GM12878 (cell line): Measurements from ENCODE around the gene IRF7.

Experiments
- EP300 ChIP-seq, 2 experiments: fragments of 150-350 bp in 1 of 2; IDR thresholded peaks; 2 replicates each; pipeline ENCODE4 v1.6.1; 2011 to 2012; ENCODE audit warnings: low read depth in 2 of 2, low read length in 2 of 2, borderline replicate concordance in 1 of 2, improper control_type of control experiment in 1 of 2, inconsistent platforms in 1 of 2; ENCODE audit not compliant: control insufficient read depth in 1 of 2
- EZH2 ChIP-seq: IDR thresholded peaks from 2 replicates; pipeline ENCODE4 v1.6.1; 2012; ENCODE audit warnings: low read depth, mild to moderate bottlenecking, control low read depth, inconsistent platforms, low read length, borderline replicate concordance; ENCODE audit not compliant: control insufficient read depth
- MAX ChIP-seq: IDR thresholded peaks from 2 replicates; pipeline ENCODE4 v1.6.1; 2012; ENCODE audit warnings: low read depth, low read length, improper control_type of control experiment
- NRF1 ChIP-seq: conservative IDR thresholded peaks from 2 replicates; pipeline ENCODE4 v1.6.1; 2011; ENCODE audit warnings: mild to moderate bottlenecking, low read depth, low read length, improper control_type of control experiment
- POLR2AphosphoS5 ChIP-seq: IDR thresholded peaks from 2 replicates; pipeline ENCODE4 v1.6.1; 2011; ENCODE audit warnings: mild to moderate bottlenecking, low read length, inconsistent platforms
- TCF12 ChIP-seq: IDR thresholded peaks from 2 replicates; pipeline ENCODE4 v1.6.1; 2011; ENCODE audit warnings: low read depth, mild to moderate bottlenecking, low read length
- TF ChIP-seq, protein P1 (sequence below): fragments of 450-650 bp; IDR thresholded peaks from 2 replicates; pipeline ENCODE4 v1.6.1; 2016; ENCODE audit warnings: mild to moderate bottlenecking
- TF ChIP-seq, protein P2 (sequence below), 3 experiments: IDR thresholded peaks in 2 of 3; conservative IDR thresholded peaks in 1 of 3; 2 replicates each; pipeline ENCODE4 v1.5.1; 2011; ENCODE audit warnings: low read depth in 3 of 3, low read length in 3 of 3, mild to moderate bottlenecking in 3 of 3, control low read depth in 2 of 3, moderate library complexity in 2 of 3, inconsistent platforms in 1 of 3, mixed read lengths in 1 of 3; ENCODE audit not compliant: control insufficient read depth in 2 of 3, insufficient read depth in 1 of 3; ENCODE audit errors: extremely low read depth in 1 of 3

DNA sequence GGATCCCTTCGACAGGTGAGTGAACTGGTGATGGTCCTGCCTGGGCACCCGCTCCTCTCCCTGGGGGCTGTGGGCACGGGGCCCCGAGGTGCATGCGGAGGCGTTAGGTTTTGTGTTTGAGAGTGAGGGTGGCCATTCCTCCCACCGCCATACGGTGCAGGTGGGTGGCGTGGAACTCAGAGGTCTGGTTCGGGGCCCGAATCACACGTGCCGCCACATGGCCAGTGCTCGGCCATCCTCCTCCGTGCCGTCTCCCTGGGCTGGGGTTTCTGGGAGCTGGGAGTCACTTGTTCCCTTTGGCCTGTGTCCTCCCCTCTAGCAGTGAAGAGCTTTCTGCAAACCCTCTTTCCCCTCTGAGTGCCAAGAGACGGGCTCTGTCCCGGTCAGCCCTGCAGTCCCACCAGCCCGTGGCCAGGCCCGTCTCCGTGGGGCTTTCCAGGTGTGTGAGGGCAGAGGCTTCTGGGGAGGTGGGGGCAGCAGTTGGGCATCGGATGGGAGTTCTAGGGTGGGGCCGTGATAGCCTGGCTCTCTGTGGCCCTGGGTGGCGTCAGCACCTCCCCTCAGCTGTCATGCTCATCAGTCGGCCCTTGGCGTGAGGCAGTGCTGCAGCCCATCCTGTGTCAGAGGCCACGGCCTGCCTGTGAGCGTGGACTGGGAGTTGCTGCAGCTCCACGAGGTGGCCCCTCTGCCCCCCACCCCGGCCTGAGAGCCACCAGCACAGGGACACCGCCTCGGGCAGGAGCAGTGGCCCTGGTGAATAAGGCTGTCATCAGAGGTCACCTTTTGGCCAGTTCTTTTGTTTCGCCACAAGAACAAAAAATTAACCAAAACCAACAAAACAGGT, 10.2 kb downstream of the IRF7 start:
- TF ChIP-seq EP300 (IDR thresholded peaks at IDR 0.05; ENCODE audit: borderline replicate concordance in 1 of 2, control insufficient read depth in 1 of 2, low read depth in 2 of 2, low read length in 2 of 2) (no peak), NRF1 (no peak), EZH2 (no peak), TCF12 (no peak), MAX (no peak), POLR2AphosphoS5 (no peak)
- TF ChIP-seq, protein P1, sequence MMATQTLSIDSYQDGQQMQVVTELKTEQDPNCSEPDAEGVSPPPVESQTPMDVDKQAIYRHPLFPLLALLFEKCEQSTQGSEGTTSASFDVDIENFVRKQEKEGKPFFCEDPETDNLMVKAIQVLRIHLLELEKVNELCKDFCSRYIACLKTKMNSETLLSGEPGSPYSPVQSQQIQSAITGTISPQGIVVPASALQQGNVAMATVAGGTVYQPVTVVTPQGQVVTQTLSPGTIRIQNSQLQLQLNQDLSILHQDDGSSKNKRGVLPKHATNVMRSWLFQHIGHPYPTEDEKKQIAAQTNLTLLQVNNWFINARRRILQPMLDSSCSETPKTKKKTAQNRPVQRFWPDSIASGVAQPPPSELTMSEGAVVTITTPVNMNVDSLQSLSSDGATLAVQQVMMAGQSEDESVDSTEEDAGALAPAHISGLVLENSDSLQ: no peak
- TF ChIP-seq, protein P2, sequence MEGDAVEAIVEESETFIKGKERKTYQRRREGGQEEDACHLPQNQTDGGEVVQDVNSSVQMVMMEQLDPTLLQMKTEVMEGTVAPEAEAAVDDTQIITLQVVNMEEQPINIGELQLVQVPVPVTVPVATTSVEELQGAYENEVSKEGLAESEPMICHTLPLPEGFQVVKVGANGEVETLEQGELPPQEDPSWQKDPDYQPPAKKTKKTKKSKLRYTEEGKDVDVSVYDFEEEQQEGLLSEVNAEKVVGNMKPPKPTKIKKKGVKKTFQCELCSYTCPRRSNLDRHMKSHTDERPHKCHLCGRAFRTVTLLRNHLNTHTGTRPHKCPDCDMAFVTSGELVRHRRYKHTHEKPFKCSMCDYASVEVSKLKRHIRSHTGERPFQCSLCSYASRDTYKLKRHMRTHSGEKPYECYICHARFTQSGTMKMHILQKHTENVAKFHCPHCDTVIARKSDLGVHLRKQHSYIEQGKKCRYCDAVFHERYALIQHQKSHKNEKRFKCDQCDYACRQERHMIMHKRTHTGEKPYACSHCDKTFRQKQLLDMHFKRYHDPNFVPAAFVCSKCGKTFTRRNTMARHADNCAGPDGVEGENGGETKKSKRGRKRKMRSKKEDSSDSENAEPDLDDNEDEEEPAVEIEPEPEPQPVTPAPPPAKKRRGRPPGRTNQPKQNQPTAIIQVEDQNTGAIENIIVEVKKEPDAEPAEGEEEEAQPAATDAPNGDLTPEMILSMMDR (IDR thresholded peaks at IDR 0.05 in 2 of 3, conservative IDR thresholded peaks at IDR 0.05 in 1 of 3; ENCODE audit: control insufficient read depth in 2 of 3, extremely low read depth in 1 of 3, insufficient read depth in 1 of 3, low read depth in 3 of 3, low read length in 3 of 3): no peak
